Uterus (tissue), 4 donors: Measurements from ENCODE around the gene AMOT. TPM values are rescaled to one million over a fixed set of nuclear protein-coding genes. Genes with fewer than 3 reads are reported as not detected.

Experiments used
- DNase-seq, 2 donors: peaks; one replicate each; pipeline ENCODE4 v3.0.0-alpha.2; 2019 to 2020
- H3K27ac ChIP-seq, 2 donors: fragments of 200-600 bp; sonication (generic); 1 replicate in 1 of 2; 2 replicates in 1 of 2; pipeline ENCODE4 v1.5.1; 2016 to 2018
- H3K27me3 ChIP-seq, 2 donors: fragments of 200-600 bp; sonication (generic); one replicate each; pipeline ENCODE4 v1.5.1; 2018 to 2019; ENCODE audit warnings: control low read depth in 1 of 2
- H3K36me3 ChIP-seq, 2 donors: fragments of 200-600 bp; sonication (generic); one replicate each; pipeline ENCODE4 v1.5.1; 2019; ENCODE audit warnings: control low read depth in 1 of 2
- H3K4me1 ChIP-seq, 2 donors: fragments of 200-600 bp; sonication (generic); one replicate each; pipeline ENCODE4 v1.5.1; 2018 to 2019; ENCODE audit warnings: control low read depth in 1 of 2
- H3K4me3 ChIP-seq, 2 donors: fragments of 200-600 bp; sonication (generic); 1 replicate in 1 of 2; 2 replicates in 1 of 2; pipeline ENCODE4 v1.5.1; 2018 to 2019; ENCODE audit warnings: mild to moderate bottlenecking in 1 of 2
- H3K9me3 ChIP-seq, 2 donors: fragments of 200-600 bp; sonication (generic); one replicate each; pipeline ENCODE4 v1.5.1; 2019; ENCODE audit warnings: control low read depth in 1 of 2
- POLR2A ChIP-seq, 2 donors: fragments of 450-650 bp; IDR thresholded peaks; one replicate each; pipeline ENCODE4 v1.6.1; 2016; ENCODE audit warnings: antibody characterized with exemption in 2 of 2, mild to moderate bottlenecking in 1 of 2, moderate library complexity in 1 of 2
- intact Hi-C: fragments of 100-400 bp; cut with DNase I; formaldehyde crosslinking; loops from one replicate; pipeline ENCODE4 v1.15.1; 2023; ENCODE audit warnings: low total_unique reads
- total RNA-seq, 4 donors: library from RNA; depleted of rRNA in 3 of 4; stranded (reverse); fragments of >200 nt in 3 of 4; gene quantifications; one replicate each; pipeline versions ENCODE4 v1.1.0 to v1.2.4, GENCODE V29; 2014 to 2023
- TF ChIP-seq, protein P1 (sequence below), 4 experiments: fragments of 200-600 bp in 2 of 4; fragments of 450-650 bp in 2 of 4; sonication (generic) in 2 of 4; IDR thresholded peaks; one replicate each; pipeline ENCODE4 v1.5.1; 2016 to 2019; ENCODE audit warnings: antibody characterized with exemption in 4 of 4, mild to moderate bottlenecking in 2 of 4, moderate library complexity in 1 of 4
- donor health status: DM: yes; HTN: yes; CAD: no.

Gene AMOT
- total RNA-seq, 4 donors from 2014 or later = 3.5 to 40.8 (median 14.9) TPM

DNA sequence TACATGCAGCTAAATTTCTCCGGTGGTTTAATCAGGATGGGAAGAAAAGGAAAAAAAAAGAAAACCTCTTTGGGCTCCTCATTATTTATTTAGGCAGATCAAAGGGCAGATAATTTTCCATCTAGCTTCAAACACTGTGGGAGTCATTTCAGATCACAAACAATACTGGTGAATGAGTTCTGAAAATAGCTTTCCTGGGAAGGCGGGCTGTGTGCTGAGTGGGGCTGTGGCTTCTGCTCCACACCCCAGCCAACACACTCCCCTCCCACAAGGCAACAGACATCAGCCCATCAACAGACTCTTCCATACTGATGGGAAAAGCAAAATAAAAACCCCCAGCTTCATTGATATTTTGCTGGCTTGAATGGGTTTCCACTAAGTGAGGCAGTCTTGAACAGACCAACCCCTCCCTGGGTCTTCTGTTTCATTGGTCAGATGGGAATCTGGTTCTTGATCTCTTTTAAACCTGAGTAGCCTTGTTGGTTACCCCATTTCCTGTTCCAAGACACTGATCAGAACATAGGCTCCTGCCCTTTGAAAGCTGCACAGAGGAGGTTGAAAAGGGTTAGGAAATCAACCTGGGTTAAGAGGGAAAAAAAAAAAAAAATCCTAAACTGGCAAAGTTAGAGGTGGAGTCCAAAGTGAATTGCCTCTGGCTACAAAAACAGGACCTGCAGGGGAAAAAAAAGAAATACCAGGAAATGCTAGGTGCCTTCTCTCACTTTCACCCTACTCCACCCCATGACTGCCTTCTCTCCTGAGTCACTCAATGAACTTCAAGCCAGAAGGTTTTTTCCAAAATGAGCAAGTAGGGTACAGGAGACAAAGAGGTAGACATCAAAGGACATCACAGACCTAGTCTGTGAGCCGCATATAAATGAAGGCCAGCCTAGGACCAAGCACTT, 20.0 kb downstream of the AMOT start:
- TF ChIP-seq, protein P1, sequence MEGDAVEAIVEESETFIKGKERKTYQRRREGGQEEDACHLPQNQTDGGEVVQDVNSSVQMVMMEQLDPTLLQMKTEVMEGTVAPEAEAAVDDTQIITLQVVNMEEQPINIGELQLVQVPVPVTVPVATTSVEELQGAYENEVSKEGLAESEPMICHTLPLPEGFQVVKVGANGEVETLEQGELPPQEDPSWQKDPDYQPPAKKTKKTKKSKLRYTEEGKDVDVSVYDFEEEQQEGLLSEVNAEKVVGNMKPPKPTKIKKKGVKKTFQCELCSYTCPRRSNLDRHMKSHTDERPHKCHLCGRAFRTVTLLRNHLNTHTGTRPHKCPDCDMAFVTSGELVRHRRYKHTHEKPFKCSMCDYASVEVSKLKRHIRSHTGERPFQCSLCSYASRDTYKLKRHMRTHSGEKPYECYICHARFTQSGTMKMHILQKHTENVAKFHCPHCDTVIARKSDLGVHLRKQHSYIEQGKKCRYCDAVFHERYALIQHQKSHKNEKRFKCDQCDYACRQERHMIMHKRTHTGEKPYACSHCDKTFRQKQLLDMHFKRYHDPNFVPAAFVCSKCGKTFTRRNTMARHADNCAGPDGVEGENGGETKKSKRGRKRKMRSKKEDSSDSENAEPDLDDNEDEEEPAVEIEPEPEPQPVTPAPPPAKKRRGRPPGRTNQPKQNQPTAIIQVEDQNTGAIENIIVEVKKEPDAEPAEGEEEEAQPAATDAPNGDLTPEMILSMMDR (IDR thresholded peaks at IDR 0.05) = no peak
- TF ChIP-seq POLR2A (IDR thresholded peaks at IDR 0.05) = no peak
- H3K27ac ChIP-seq = no peak overlapping the region
- DNase-seq = no peak
- no peaks in the 10 kb centered on the region for H3K36me3 ChIP-seq
- H3K4me1 ChIP-seq = no peaks in the 10 kb centered on the region
- intact Hi-C loops = no loop called here
- no peaks in the 10 kb centered on the region for H3K9me3 ChIP-seq
- no peaks in the 10 kb centered on the region for H3K27me3 ChIP-seq
- no peak overlapping the region for H3K4me3 ChIP-seq

DNA sequence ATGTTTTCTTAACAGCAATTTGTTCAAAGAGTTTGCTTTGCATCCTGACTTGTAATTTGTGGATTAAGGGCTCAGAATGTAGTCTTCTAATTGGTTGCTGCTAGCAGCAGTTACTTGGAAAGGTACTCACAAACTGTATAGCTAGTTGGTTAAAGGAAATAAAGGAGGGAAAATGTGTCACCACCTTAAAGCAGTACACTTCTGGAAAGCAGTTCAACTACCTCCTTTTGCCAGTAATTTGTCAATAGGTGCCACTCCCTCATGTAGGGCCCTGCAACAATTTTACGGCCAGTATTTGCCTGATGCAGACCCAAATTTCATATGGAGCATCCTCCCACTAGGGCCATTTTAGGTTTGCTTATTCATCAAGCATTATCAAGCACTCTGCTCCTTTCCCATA, 20.8 kb downstream of the AMOT start:
- no peak for TF ChIP-seq POLR2A (IDR thresholded peaks at IDR 0.05)
- TF ChIP-seq, protein P1 (IDR thresholded peaks at IDR 0.05) = no peak
- no peaks in the 10 kb centered on the region for H3K4me1 ChIP-seq
- no peaks in the 10 kb centered on the region for H3K27me3 ChIP-seq
- intact Hi-C loops = no loop called here
- H3K4me3 ChIP-seq = no peak overlapping the region
- no peaks in the 10 kb centered on the region for H3K36me3 ChIP-seq
- DNase-seq = no peak
- H3K27ac ChIP-seq = peak overlapping the region in 1 of 2 donors; percentile 7
- H3K9me3 ChIP-seq = no peaks in the 10 kb centered on the region

DNA sequence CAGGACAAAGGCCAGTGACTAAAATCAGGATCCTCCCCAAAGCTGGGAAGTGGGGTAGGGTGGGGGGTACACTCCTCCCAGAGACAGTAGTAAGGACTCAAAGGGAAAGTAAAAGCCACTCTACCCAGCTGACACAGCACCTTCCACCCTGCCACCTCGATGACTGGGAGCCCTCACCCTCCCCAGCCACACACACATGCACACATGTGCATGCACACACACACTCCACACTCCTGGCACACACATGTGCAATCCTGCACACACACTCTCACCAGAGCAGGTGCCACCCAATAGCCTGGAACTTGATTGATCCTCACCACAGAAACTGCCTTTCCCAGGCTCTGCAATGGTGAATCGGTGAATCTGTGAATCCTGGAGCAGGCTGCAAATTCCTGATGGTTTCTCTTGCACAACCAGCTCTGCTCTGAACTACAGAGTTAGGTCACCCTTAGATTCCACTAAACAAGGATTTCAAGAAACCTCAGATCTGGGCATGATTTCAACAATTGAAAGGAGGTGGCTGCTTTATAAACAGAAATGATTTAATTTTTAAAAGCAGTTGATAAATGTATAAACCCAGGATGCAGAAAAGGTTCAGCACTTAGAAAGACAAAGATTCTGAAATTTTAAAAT, 21.5 kb downstream of the AMOT start:
- intact Hi-C loops = no loop called here

DNA sequence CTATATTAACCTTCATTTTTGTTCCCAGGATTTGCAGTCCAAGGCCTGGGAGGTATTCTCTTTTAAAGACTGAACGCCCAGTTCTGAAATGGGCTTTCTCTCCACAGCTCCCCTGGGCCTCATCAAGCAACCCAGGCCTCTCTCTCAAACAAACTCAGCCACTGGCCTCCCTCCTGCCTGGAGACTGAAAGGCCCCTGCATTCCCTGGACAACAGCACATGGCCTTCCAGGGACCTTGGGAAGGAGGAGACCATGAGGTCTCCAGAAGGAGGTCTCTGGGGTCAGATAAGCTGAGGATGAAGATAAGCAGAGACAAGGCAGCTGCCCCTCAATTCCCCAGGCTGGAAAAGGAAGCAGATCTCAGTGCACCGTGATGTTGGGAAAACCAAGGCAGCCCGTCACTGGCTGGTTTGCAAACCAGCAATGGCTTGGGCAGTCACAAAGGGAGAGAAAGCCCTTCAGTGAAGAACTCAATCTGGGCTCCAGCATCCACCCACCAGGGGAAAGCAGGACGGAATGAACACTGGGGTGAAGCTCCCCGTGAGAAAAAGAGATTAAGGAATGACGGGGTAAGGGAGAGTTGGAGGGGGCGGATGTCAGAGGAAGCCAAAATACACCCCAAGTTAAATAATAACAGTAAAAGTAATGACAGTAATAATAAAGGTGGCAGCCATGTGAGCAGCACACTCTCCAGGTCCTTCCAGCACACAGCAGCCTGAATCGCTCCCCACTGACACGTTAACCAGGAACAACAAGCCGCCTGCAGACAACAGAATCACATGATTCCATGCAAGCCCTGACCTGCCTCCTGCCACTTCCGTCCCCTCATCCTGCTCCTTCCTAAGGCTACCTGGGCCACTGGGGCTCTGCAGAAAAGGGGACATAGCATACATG, 22.3 kb downstream of the AMOT start:
- H3K4me1 ChIP-seq = no peaks in the 10 kb centered on the region
- no peaks in the 10 kb centered on the region for H3K36me3 ChIP-seq
- no peak for TF ChIP-seq POLR2A (IDR thresholded peaks at IDR 0.05)
- TF ChIP-seq, protein P1 (IDR thresholded peaks at IDR 0.05) = no peak
- intact Hi-C loops = no loop called here
- peak overlapping the region in 1 of 2 donors; percentile 24 for H3K27ac ChIP-seq
- DNase-seq = no peak
- no peak overlapping the region for H3K4me3 ChIP-seq
- H3K9me3 ChIP-seq = no peaks in the 10 kb centered on the region
- H3K27me3 ChIP-seq = no peaks in the 10 kb centered on the region

More for the DNA sequence above, 21.5 kb downstream of the AMOT start:
- H3K27me3 ChIP-seq = no peaks in the 10 kb centered on the region
- H3K36me3 ChIP-seq = no peaks in the 10 kb centered on the region
- H3K4me1 ChIP-seq = no peaks in the 10 kb centered on the region
- DNase-seq = no peak
- peak overlapping the region in 1 of 2 donors; percentile 24 for H3K27ac ChIP-seq
- no peak for TF ChIP-seq POLR2A (IDR thresholded peaks at IDR 0.05)
- TF ChIP-seq, protein P1 (IDR thresholded peaks at IDR 0.05) = no peak
- no peaks in the 10 kb centered on the region for H3K9me3 ChIP-seq
- no peak overlapping the region for H3K4me3 ChIP-seq
